WERI-Rb-1 (cell line): ENCODE data around the gene IFRD2.
"Not testable (repeated sequence)": the region's sequence is repeated elsewhere in the genome, so short reads cannot be mapped to it uniquely, and the experiment has no call there.

Experiments
- DNase-seq: peaks from one replicate; pipeline ENCODE4 v3.0.0-alpha.2; 2020
- H3K27ac ChIP-seq: fragments of 250-450 bp; sonication (Bioruptor Pico); 2 replicates; pipeline ENCODE4 v1.5.1; 2020; ENCODE audit warnings: mild to moderate bottlenecking, moderate library complexity
- H3K27me3 ChIP-seq: fragments of 250-450 bp; sonication (Bioruptor Pico); 2 replicates; pipeline ENCODE4 v1.5.1; 2021; ENCODE audit warnings: mild to moderate bottlenecking, low read depth, moderate library complexity; ENCODE audit not compliant: insufficient read depth, severe bottlenecking
- H3K36me3 ChIP-seq: fragments of 250-450 bp; sonication (Bioruptor Pico); 2 replicates; pipeline ENCODE4 v1.5.1; 2020; ENCODE audit warnings: mild to moderate bottlenecking, moderate library complexity
- H3K4me3 ChIP-seq: 2 replicates; pipeline ENCODE4 v1.5.1; 2011; ENCODE audit warnings: low read depth, mild to moderate bottlenecking, control low read depth, low read length
- H3K9me3 ChIP-seq: fragments of 250-450 bp; sonication (Bioruptor Pico); 2 replicates; pipeline ENCODE4 v1.5.1; 2021; ENCODE audit warnings: mild to moderate bottlenecking, moderate library complexity; ENCODE audit not compliant: severe bottlenecking
- TF ChIP-seq, protein P1 (sequence below): IDR thresholded peaks from 2 replicates; pipeline ENCODE4 v1.5.1; 2011; ENCODE audit warnings: low read depth, mild to moderate bottlenecking, control low read depth, inconsistent platforms, low read length

IFRD2 gene

GRCh38 chr3:50249457-50249856 is 42.8 kb downstream of the IFRD2 start:
- Histone ChIP-seq H3K36me3 (peaks cover 25% of the 10 kb centered on the region), H3K27ac (no peak overlapping the region), H3K4me3 (no peak overlapping the region), H3K27me3 (no peaks in the 10 kb centered on the region), H3K9me3 (no peaks in the 10 kb centered on the region)
- TF ChIP-seq, protein P1, sequence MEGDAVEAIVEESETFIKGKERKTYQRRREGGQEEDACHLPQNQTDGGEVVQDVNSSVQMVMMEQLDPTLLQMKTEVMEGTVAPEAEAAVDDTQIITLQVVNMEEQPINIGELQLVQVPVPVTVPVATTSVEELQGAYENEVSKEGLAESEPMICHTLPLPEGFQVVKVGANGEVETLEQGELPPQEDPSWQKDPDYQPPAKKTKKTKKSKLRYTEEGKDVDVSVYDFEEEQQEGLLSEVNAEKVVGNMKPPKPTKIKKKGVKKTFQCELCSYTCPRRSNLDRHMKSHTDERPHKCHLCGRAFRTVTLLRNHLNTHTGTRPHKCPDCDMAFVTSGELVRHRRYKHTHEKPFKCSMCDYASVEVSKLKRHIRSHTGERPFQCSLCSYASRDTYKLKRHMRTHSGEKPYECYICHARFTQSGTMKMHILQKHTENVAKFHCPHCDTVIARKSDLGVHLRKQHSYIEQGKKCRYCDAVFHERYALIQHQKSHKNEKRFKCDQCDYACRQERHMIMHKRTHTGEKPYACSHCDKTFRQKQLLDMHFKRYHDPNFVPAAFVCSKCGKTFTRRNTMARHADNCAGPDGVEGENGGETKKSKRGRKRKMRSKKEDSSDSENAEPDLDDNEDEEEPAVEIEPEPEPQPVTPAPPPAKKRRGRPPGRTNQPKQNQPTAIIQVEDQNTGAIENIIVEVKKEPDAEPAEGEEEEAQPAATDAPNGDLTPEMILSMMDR, result no peak
- DNase-seq, result no peak

GRCh38 chr3:50248387-50248786 is 43.8 kb downstream of the IFRD2 start:
- Histone ChIP-seq H3K4me3 (no peak overlapping the region), H3K27ac (no peak overlapping the region), H3K9me3 (no peaks in the 10 kb centered on the region), H3K27me3 (no peaks in the 10 kb centered on the region), H3K36me3 (peaks cover 23% of the 10 kb centered on the region)
- TF ChIP-seq, protein P1, result no peak
- no peak for DNase-seq

GRCh38 chr3:50246517-50246954 is 45.7 kb downstream of the IFRD2 start:
- peaks cover 12% of the 10 kb centered on the region for H3K36me3 ChIP-seq
- DNase-seq, result no peak
- TF ChIP-seq, protein P1, result no peak
- no peaks in the 10 kb centered on the region for H3K27me3 ChIP-seq
- no peak overlapping the region for H3K4me3 ChIP-seq
- H3K9me3 ChIP-seq, result no peaks in the 10 kb centered on the region
- H3K27ac ChIP-seq, result peak overlapping the region; percentile 85

GRCh38 chr3:50245831-50246516 is 46.3 kb downstream of the IFRD2 start:
- Histone ChIP-seq H3K4me3 (peak overlapping the region; percentile 42), H3K27ac (peak overlapping the region; percentile 85)

GRCh38 chr3:50245251-50245745 is 46.9 kb downstream of the IFRD2 start:
- TF ChIP-seq, protein P1, result no peak
- Histone ChIP-seq H3K27me3 (no peaks in the 10 kb centered on the region), H3K4me3 (no peak overlapping the region), H3K27ac (peak overlapping the region; percentile 85), H3K36me3 (peaks cover 12% of the 10 kb centered on the region), H3K9me3 (no peaks in the 10 kb centered on the region)
- DNase-seq, result no peak

More at GRCh38 chr3:50245831-50246516, 46.3 kb downstream of the IFRD2 start:
- peak; percentile 92 for DNase-seq
- Histone ChIP-seq H3K27me3 (no peaks in the 10 kb centered on the region), H3K9me3 (no peaks in the 10 kb centered on the region), H3K36me3 (peaks cover 12% of the 10 kb centered on the region)
- TF ChIP-seq, protein P1, result peak; percentile 90

DNA sequence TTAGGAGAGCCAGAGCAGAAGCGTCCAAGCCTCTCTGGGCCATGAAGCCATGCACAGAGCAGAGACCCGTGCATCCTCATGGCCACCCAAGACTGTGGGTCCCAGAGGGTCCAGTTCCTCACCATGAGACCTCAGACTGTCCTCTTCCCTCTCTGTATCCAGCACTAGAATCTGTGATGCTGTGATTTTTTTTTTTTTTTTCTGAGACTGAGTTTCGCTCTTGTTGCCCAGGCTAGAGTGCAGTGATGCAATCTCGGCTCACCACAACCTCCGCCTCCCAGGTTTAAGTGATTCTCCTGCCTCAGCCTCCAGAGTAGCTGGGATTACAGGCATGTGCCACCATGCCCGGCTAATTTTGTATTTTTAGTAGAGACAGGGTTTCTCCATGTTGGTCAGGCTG is 47.4 kb downstream of the IFRD2 start:
- H3K27ac ChIP-seq, result peak overlapping the region; percentile 85; the same call in 1 of the 2 replicates
- H3K36me3 ChIP-seq, result peaks cover 12% of the 10 kb centered on the region
- DNase-seq, H3K9me3 ChIP-seq, H3K27me3 ChIP-seq, H3K4me3 ChIP-seq: not testable (repeated sequence)
